ENCODE measurements around the gene BBS12.

DNA sequence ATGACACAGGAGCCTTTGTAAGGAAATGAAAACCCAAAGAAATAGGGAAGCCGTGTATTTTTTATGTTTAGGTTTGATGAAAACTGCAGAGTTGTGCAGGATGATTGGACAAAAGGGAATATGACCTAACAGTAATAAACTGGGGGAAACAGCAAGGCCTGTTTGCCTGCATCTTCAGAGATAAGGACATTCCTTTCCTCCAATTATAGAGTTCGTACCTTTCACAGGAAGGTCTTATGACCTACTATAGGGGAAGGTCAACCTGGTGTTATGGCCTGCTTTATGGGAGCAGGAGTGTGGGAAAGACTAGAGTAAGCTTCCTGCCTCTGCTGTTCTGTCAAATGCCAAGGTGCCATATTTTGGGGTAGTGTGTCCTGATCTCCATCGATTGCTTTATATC lies 42.5 kb downstream of the BBS12 start:
- TF ChIP-seq POLR2A (IDR thresholded peaks at IDR 0.05; ENCODE audit: low read depth, low read length) (no peak), TAF1 (IDR thresholded peaks at IDR 0.05; ENCODE audit: low read depth, low read length) (no peak)

Data from GM12891 (cell line).